HG03575 (cell line): ENCODE measurements around the gene MTX3.

Experiments used
- ATAC-seq: cut with Tn5 transposase; IDR thresholded peaks from one replicate; pipeline ENCODE4 v1.9.1; 2021; ENCODE audit not compliant: unreplicated experiment, insufficient number of reproducible peaks, low FRiP score; ENCODE audit errors: extremely low read depth

Gene MTX3

DNA sequence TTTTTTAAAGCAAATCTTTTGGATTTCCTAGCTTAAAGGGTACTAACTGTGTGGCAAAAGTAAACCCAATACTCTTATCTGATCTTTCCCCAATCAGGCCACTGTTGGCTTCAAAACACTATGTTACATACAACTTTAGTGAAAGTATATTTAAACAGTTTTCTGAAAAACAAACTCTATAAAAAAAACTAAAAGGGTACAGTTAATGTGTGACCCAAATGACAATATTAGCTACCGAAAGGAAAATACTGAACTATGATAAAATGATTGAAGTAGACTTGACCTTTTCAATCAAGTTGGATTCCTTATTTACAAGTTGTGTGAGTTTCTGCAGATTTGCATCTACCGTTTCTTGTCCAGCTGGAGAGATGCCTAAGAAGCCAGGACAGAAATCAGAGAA lies 5.8 kb downstream of the MTX3 start:
- ATAC-seq: no peak

DNA sequence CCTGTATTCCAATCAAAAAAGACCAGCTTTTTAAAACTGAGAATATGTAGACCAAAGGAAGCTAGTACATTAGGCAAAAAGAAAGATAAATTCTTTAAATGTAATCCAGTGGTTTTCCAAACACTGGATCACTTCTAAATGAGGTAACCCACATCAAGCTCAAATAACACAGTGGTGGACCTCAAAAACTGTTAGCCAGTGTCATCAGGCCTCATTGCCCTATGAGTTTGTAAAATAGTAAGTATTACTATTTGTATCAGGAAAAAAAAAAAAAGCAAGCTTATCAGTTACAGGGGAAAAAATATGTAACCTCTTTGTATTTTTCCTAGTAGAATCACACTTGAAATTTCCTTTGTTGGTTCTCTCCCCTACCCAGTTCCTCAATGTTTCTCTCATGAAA lies 6.7 kb downstream of the MTX3 start:
- ATAC-seq: no peak

DNA sequence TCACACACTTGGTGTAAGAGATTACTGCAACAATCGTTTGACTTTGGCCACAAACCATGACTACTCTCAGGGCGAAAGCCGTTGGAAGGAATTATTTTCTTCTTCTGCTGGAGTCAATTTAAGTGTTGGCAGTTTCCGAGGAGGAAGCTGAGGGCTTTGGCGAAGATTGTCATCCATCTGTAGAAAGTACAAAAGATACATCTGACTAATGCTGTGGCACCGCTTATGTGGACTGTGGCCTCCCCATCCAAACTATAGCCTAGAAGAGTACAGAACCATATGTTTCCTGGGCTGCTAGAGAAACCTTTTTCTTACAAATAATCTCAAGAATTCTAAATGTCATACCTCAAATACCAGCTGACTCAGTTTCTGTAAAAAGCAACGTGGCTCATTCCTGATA lies 7.4 kb downstream of the MTX3 start:
- no peak for ATAC-seq

DNA sequence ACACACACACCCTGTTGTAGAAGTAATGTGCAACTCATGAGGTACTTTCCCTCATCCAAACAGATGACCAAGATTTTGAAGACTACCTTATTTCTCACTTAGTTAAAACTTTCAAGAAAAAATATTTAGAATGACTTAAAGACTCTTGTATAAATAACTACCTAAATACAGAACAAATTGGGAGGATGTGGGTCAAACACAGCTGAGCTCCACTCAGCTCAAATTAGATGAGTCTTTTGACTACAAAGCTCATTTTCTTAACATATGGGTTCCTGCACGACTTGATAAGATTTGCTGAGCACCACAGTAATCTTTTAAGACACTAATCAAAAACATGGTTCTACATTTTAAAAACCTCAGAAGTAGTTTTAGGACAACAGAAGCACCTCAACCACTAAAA lies 8.9 kb downstream of the MTX3 start:
- ATAC-seq: no peak

DNA sequence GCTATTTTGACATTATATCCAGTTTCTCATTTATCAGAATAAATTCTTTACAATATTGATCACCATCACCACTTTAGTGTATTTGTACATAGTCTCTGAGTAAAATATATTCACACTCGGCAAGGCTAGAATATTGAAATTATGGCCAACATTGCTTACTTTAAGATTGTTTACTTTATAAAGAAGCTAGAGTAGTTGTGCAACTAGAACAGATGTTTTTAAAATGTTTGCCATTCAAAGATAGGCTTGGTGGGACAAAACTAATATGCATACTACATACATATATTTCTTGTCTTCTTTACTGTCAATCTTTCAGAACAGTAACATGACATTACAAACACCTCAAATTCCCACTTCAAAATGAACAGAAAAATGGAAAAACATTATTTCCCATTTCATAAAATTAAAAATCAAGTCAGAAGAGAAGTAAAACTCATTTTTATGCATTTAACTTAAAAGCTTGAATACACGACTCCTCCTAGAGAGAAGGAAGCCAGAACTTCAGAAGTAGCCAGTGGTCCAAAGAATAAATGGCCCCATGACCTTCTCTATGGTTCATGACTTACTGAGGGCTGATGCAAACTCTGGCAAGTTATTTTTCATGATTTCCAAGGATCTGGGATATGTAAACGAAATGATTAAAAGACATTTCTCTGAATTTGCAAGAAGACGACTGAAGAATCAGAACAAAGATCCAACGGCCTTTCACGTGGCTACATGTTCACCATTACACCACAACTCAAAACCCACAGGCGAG lies 14.1 kb downstream of the MTX3 start:
- ATAC-seq: no peak

DNA sequence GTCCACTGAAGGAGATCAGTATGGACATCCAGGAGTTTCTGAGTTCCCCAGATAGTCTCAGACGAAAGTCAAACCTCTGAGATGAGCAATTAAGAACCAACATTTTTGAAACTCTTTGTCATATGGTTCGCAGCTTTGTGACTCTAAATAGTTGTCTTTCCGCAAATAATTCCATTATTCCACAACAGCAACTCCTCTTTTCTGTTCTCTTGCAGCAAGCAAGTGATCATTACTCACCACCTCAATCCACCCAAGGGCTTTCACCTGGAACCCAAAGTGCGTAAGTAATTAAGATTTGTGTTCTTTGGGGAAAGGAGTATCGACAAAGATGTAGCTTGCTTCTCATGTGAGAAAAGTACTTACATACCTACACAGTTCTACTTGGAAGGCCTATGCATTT lies 15.6 kb downstream of the MTX3 start:
- no peak for ATAC-seq

DNA sequence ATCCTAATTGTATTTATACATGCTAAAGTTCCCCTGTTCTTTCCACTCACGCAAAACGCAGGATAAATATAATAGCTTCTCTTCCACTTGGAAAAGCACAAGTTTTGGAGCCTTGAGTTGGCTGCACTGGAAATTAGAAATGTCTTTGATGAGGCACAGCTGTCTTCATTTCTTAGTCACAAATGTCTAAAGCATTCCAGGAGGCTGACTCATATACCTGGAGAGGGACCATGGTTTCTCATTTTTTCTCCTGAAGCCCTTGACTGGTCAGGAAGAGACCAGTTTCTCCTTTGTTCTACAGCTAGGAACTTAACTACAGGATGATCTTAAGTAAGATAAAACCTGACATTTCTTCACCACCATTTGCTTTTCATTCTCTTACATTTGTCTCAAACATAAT lies 16.2 kb downstream of the MTX3 start:
- no peak for ATAC-seq

DNA sequence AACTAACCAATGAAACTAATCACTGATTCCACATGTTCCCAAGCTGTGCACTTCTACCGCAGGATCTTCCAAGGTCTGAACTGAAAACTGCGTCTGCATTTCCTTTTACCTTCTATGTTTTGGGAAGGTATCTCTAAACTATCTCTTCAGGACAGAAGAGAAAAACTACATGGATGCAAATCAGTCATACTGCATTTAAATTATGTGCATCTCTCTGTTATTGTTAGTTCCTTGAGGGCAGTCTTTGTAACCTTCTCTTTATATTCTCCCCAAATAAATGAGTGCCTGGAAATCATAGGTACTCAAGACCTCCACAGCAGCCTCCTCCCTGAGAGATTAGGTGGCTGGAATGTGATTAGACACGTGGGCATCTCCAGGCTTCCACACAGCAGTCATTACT lies 17.1 kb downstream of the MTX3 start:
- ATAC-seq: no peak

DNA sequence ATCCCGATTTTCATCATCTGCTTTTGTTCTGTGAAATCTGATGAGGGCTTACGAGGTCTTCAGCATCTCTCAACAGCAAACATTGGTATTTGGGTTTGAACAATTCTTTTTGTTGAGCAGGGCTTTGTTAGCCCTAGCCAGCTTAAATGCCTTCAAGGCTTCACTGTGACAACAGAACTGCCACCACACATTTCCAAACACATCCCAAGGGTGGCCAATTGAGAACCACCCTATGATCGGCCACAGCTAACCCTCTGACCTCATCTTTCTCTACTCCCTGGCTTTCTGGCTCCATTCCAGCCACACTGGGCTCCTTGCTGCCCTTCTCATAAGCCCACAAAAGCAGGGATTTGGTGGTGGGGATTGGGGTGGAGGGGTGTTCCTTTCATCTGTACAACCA lies 17.6 kb downstream of the MTX3 start:
- no peak for ATAC-seq

DNA sequence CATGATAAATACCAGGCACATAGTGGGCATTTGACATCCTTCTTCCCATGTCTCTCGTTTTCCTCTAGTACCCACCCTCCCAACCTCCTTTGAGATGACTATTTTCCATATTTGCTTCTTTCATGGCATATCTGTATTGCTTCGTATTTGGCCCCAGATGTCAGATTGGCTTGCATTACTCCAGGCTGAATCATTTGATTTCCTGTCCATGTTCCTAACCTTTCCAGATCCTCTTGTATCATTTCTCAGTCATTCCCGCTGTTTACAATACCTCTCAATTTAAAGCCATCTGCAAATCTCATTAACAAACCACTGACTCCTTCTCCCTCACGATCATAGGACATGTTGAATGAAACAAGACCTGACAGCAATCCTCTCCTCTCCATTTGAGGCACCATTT lies 19.9 kb downstream of the MTX3 start:
- no peak for ATAC-seq

DNA sequence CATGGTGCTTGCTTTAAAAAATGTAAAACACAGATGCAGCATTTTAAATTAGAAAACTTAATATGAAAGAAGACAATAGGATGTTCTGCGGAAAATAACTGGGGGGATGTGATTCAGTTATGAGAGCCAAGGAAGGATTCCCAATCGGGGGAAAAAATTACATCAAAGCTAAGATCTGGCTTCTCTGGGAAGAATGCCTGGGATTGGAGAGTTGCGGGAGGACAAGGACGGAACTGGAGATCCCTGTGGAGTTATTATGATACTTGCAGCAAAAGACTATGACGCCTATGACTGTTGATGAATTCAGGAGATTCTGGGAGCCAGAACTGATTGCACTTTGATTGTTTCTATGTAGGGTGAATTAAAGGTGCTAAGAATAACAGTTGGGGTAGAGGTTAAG lies 24.6 kb downstream of the MTX3 start:
- ATAC-seq: no peak

DNA sequence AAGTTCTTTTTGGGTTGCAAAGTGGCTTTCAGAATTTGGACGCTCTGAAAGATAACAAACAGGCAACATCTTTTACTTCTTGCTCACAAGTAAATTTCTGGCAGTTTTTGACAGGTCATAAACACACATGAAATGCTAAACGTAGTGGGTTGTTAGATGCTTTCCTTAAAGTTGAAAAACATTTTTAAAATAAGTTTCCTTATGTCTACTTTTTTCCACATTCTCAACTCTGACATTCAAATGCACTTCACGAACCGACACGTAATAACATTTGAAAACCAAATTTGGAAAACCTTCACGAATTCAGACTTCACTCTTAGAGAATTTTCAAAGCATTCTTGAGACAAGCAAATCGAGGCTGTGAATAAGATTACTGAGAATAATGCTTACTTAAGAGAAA lies 26.9 kb downstream of the MTX3 start:
- no peak for ATAC-seq

DNA sequence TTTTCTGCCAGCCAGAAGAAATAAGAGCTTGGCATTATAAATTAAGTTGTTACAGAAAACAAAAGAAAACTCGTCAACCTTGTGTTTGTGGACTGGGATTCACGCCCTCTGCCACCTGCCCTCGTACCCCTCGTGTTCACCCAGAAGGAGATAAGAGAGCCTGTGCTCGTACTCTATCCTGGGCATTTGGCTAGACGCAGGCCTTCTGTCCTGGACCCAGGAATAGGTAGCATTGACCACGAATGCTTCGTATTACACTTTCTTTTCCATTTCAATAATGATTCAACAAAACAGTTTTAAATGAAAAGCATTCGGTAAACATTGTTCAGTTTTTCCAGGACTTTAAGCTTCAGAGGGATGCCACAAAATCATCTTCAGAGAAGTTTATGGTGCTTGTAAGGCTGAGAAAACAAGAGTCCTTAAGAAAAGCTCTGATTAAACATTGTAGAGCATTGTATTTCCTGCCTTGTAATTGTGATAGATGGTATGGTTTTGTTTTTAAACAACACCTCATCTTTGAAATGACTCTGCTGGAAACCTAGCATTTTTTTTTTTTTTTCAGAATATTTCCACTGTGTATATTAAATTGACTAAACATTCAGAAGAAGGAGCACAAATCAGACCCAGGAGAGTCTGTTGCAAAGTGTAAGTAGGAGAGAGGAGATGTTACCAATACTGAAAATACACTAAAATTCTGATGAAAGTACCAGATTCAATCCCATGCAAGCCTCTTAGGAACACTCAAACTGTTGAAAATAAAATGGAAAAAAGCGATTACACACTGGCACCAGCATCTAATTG lies 27.6 kb downstream of the MTX3 start:
- ATAC-seq: no peak

DNA sequence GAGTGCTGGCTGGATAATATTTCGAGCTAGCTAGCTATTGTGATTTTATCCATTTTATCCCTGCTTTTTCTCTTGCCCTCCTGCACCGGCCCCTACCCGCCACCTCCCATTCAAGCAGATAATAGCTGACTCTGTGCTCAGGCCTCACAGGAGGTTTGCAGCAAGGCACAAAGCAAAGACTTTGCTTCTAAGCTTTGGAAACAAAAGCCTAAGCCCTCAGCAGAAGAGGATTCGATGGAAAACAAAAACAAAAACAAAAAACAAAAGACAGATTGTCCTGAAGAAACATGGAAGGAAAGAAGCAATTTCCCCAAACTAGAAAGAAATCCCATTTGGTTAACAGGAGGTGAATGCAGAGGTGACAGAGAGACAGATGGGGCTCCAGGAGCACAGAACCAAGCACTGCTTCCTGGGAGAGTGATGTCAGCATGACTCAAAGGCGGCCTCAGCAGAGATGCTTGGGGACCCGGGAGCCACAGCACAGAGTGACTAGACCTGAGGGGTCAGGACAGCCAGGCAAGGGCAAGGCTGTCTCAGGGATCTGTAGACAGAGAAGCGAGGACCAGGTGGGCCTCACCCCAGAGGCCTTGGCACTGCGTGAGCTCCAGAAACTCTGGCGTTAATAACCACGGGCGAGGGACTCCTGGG lies 28.4 kb downstream of the MTX3 start:
- no peak for ATAC-seq

DNA sequence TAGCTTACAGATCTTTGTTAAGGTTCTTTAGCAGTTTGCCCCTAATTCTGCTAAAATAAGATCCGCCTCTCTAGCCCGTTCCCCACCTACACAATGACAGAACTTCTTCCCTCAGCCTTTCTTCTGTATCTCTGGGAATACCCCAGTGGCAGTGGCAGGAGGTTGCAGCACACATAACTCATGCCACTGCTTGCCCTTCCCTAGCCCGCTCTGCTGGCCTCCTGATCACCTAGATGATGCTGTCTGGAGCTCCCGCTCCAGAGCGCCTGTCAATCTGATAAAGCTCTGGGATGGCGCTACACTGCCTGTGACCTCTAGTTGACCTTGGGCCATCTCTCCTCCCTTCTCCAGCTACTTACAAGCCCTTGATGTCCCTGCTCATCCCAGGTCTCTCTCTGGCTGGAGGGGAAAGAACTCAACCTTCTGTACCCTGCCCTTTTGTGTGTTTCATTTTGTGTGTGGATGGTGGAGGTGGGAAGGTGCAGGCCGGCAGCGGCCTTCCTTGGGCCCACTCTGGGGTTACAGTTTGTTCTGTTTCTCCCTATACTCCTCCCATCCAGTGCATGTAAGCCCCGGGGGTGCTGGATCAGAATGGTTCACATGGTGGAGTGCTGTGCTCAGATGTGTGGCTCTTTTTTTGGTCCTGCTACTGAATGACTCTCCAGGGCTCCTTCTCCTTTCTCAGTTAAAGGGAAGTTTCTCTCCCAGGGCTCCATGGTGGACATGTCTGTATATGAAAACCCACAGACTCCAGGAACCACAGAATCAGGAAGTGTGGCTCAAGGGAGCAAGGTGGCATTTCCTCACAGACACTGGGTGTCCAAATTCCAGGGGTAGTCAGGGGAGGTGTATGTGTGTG lies 29.1 kb downstream of the MTX3 start:
- no peak for ATAC-seq

DNA sequence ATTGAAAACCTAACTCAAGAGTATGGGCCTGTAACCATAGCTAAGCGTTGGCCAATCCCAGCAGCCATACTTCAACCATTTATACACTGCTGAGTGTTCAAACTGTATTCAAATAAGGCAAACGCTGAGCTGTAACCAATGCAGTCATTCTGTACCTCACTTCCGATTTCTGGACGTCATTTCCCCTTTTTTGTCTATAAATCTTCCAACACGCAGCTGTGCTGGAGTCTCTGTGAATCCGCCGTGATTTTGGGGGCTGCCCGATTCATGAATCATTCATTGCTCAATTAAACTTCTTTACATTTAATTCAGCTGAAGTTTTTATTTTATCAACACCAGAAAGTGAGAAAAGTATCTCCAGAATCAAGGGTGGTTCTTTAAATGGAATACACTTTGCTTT lies 31.7 kb downstream of the MTX3 start:
- ATAC-seq: no peak

DNA sequence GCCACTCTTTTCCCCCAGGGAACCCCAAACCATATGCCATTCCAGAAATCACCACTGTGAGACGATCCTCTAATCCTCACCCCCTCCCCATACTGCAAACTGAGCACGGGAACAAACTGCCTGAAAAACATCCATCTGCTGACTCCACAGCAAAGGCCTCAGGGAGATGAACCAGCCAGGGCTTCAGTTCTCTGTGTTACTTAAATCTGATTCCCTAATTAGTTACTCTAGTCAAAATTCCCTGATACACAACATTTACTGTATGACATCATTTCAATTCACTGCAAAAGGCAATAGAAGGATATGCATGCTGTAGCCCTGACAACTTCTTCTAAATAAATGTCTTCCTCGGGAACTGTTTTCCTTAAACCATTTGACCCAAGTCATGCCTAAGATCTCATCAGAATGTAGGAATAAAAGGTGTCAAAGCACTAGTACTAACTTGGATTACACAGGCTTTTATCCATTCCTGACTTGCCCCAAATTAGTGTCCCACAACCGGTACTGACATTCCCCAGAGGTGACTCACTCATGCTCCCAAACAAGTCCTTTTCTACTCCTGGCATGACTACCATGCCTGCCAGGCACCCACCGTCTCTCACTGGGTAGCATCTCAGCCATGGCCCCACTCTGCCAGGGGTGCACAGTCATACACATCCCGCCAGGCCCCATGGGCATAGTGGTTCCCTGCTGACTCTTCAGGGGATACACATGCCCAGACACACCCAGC lies 35.0 kb downstream of the MTX3 start:
- ATAC-seq: no peak

DNA sequence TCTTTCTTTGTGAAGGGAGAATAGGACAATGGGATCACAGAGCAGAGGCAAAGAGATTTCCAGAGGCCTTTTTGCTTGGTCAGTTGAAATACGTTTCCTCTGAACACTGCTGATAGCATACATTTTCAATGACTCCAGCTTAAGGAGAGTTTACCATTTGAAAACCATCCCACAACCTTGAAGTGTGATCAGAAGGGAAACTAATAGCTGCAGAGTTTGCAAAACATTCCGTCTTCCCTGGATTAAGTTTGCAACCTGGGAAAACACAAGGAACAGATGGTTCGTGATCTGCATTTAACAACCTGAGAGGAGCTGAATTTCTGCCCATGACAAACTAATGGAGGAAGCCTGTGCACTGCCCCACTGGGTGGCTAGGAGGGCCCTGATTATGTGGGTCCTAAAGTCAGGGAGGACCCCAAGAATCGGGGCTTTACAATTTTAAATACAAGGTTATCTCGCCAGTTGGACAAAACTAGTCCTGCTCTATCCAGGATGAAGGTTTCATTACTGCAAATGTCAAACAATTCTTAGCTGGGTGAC lies 35.6 kb downstream of the MTX3 start:
- no peak for ATAC-seq
